ENCODE measurements around the gene CPZ.
"Not testable (repeated sequence)": the region's sequence is repeated elsewhere in the genome, so short reads cannot be mapped to it uniquely, and the experiment has no call there.

The CPZ gene

GRCh38 chr4:8613421-8614364, 21.1 kb downstream of the CPZ start:
- DNase-seq: no peak

GRCh38 chr4:8614365-8615193, 22.0 kb downstream of the CPZ start:
- no peak for DNase-seq

GRCh38 chr4:8615366-8615765, 22.8 kb downstream of the CPZ start:
- no peak for DNase-seq

GRCh38 chr4:8615921-8616787, 23.6 kb downstream of the CPZ start:
- no peak for DNase-seq

- no peak for DNase-seq
Observed at GRCh38 chr4:8616831-8617230, 24.3 kb downstream of the CPZ start.

GRCh38 chr4:8617486-8618040, 25.0 kb downstream of the CPZ start:
- DNase-seq: no peak

- no peak for DNase-seq
Observed at GRCh38 chr4:8618421-8618820, 25.9 kb downstream of the CPZ start.

GRCh38 chr4:8618961-8619720, 26.6 kb downstream of the CPZ start:
- DNase-seq: no peak

- DNase-seq: not testable (repeated sequence)
Observed at GRCh38 chr4:8621135-8621534, 28.6 kb downstream of the CPZ start.

- not testable (repeated sequence) for DNase-seq
Observed at GRCh38 chr4:8624601-8625272, 32.2 kb downstream of the CPZ start.

- DNase-seq: not testable (repeated sequence)
Observed at GRCh38 chr4:8630240-8630905, 37.8 kb downstream of the CPZ start.

- DNase-seq: not testable (repeated sequence)
Observed at GRCh38 chr4:8631896-8632295, 39.3 kb downstream of the CPZ start.

- DNase-seq: not testable (repeated sequence)
Observed at GRCh38 chr4:8634773-8635172, 42.2 kb downstream of the CPZ start.

- DNase-seq: not testable (repeated sequence)
Observed at GRCh38 chr4:8635897-8636554, 43.5 kb downstream of the CPZ start.

GRCh38 chr4:8637456-8637984, 45.0 kb downstream of the CPZ start:
- DNase-seq: no peak

- no peak for DNase-seq
Observed at GRCh38 chr4:8639021-8639420, 46.5 kb downstream of the CPZ start.

GRCh38 chr4:8639777-8640720, 47.5 kb downstream of the CPZ start:
- DNase-seq: no peak

- DNase-seq: no peak
Observed at GRCh38 chr4:8640816-8641215, 48.3 kb downstream of the CPZ start.

Data from stimulated activated CD4-positive, alpha-beta T cell treated with anti-CD3 and anti-CD28 coated beads, Interleukin-2, amount 100 ng/mL, for 24 hours (primary cell).